Activated naive CD8-positive, alpha-beta T cell (primary cell): ENCODE data around the gene TAF15.

ENCODE experiments used
- H3K27ac Mint-ChIP-seq: one replicate; pipeline ENCODE4 v1.8.0; 2021; ENCODE audit warnings: mixed read lengths
- H3K27me3 Mint-ChIP-seq: one replicate; pipeline ENCODE4 v1.8.0; 2021; ENCODE audit warnings: mixed read lengths
- H3K36me3 Mint-ChIP-seq: one replicate; pipeline ENCODE4 v1.8.0; 2021; ENCODE audit warnings: mixed read lengths
- H3K4me1 Mint-ChIP-seq: one replicate; pipeline ENCODE4 v1.8.0; 2021; ENCODE audit warnings: low read depth, mixed read lengths
- H3K4me3 Mint-ChIP-seq: one replicate; pipeline ENCODE4 v1.8.0; 2021; ENCODE audit warnings: mild to moderate bottlenecking, mixed read lengths
- H3K9me3 Mint-ChIP-seq: one replicate; pipeline ENCODE4 v1.8.0; 2021; ENCODE audit warnings: low read depth, mixed read lengths

The TAF15 gene

DNA sequence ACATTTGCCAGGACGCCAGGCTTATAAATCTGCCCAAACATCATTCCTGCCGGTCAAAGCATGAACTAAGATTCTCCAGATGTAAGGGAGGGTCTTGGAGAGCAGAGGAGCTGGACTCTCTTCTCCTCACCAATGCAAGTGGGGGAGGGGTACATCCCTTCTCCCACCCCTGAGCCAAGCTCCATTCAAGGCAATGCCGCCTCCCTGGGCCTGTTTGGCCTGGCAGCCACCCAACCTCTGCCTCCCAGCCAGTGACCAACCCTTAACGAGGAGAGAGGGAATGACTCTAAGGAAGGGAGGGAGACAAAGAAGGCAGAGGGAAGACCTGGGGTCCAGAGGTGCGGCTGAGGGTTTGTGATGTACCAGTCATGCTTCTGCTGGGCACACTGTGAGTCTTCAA, 34.8 kb upstream of the TAF15 start:
- no peaks in the 10 kb centered on the region for H3K9me3 Mint-ChIP-seq
- H3K4me1 Mint-ChIP-seq = peaks cover 3% of the 10 kb centered on the region
- H3K27me3 Mint-ChIP-seq = no peaks in the 10 kb centered on the region
- no peak overlapping the region for H3K4me3 Mint-ChIP-seq
- H3K36me3 Mint-ChIP-seq = no peaks in the 10 kb centered on the region
- no peak overlapping the region for H3K27ac Mint-ChIP-seq

DNA sequence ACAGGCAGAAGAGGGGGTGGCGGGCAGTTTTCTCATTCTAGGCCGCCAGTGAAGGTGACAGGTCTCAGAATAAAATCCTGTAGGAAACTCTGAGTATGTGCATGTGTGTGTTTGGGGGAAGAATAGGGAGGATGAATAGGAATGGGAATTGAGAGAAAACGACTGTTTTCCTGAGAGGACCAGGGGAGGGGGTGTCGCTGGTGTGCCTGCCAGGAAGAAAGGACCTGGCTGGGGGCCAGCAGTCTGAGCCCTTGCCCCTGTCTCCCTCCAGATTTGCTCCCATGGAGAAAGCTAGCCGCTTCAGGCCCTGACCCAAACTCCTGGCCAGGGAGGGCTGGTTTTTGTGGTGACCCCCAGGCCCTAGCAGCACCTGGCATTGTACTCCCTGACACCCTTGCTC, 34.2 kb upstream of the TAF15 start:
- peaks cover 3% of the 10 kb centered on the region for H3K4me1 Mint-ChIP-seq
- no peaks in the 10 kb centered on the region for H3K27me3 Mint-ChIP-seq
- H3K27ac Mint-ChIP-seq = no peak overlapping the region
- no peaks in the 10 kb centered on the region for H3K36me3 Mint-ChIP-seq
- H3K4me3 Mint-ChIP-seq = no peak overlapping the region
- H3K9me3 Mint-ChIP-seq = no peaks in the 10 kb centered on the region

DNA sequence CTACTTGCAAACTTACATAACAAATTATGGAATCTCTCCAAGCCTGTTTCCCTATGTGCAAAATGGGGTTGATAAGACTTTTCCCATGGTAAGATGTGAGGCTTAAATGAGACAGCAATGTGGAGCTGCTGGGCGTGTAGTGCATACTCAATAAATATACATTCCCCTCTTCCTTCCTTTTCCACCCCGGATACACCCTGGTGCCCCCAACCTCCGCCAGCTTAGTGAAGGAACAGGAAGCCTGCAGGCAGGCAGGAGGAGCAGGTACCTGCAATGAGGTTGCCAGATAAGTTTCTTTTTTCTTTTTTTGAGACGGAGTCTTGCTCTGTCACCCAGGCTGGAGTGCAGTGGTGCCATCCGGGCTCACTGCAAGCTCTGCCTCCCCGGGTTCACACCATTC, 33.7 kb upstream of the TAF15 start:
- Mint-ChIP-seq H3K4me1 (peaks cover 3% of the 10 kb centered on the region), H3K9me3 (no peaks in the 10 kb centered on the region), H3K4me3 (no peak overlapping the region), H3K27ac (no peak overlapping the region), H3K36me3 (no peaks in the 10 kb centered on the region), H3K27me3 (no peaks in the 10 kb centered on the region)

DNA sequence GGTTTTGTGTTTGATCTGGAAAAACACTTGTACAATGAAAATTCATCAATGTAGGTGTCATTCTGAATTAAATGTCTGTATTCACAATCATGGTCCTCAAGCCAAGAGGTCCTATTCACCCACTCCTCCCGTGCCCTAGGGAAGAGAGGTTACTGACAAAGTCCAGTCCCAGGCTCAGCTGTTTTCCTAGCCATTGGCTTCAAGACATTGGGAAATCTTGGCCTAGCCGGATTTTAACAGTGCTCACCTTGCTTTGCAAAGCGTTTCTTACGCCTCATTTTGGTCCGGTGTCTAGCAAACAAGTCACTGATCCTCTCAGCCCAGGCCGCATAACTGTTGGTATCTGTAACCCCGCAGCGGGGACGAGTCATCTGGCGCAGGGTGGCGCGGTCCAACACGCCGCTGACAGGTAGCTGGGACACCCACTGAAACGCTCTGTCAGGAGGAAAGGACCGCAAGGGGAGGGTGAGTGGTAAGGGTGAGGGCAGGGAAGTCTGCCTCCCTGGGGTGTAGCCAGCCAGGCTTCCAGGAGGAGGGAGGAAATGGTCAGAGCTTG, 30.6 kb upstream of the TAF15 start:
- no peak overlapping the region for H3K4me3 Mint-ChIP-seq
- no peak overlapping the region for H3K27ac Mint-ChIP-seq
- no peaks in the 10 kb centered on the region for H3K27me3 Mint-ChIP-seq
- H3K9me3 Mint-ChIP-seq = no peaks in the 10 kb centered on the region
- H3K36me3 Mint-ChIP-seq = no peaks in the 10 kb centered on the region
- peaks cover 3% of the 10 kb centered on the region for H3K4me1 Mint-ChIP-seq

DNA sequence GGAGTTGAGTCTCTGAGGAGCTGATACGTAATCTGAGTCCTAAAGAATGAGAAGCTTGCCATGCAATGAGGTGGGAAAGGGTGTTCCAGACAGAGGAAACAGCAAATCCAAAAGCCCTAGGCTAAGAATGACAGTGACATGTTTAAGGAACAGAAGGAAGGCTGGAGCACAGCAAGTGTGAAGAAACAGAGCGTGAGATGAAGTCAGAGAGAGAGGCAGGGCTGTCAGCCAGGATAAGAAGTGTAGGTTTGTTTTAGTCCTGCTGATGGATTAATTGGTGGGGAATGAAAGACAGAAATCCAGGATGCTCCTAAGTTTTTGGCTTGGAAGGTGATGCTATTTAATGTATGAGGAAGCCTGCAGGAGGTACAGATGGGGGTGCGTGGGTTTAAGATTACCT, 28.3 kb upstream of the TAF15 start:
- H3K36me3 Mint-ChIP-seq = no peaks in the 10 kb centered on the region
- no peaks in the 10 kb centered on the region for H3K9me3 Mint-ChIP-seq
- H3K4me3 Mint-ChIP-seq = no peak overlapping the region
- H3K4me1 Mint-ChIP-seq = no peaks in the 10 kb centered on the region
- H3K27ac Mint-ChIP-seq = no peak overlapping the region
- no peaks in the 10 kb centered on the region for H3K27me3 Mint-ChIP-seq

GRCh38 chr17:35784895-35785294, 24.4 kb upstream of the TAF15 start:
- H3K27me3 Mint-ChIP-seq = no peaks in the 10 kb centered on the region
- H3K9me3 Mint-ChIP-seq = no peaks in the 10 kb centered on the region
- H3K36me3 Mint-ChIP-seq = peaks cover 2% of the 10 kb centered on the region
- H3K27ac Mint-ChIP-seq = no peak overlapping the region
- H3K4me3 Mint-ChIP-seq = no peak overlapping the region
- H3K4me1 Mint-ChIP-seq = peaks cover 23% of the 10 kb centered on the region

DNA sequence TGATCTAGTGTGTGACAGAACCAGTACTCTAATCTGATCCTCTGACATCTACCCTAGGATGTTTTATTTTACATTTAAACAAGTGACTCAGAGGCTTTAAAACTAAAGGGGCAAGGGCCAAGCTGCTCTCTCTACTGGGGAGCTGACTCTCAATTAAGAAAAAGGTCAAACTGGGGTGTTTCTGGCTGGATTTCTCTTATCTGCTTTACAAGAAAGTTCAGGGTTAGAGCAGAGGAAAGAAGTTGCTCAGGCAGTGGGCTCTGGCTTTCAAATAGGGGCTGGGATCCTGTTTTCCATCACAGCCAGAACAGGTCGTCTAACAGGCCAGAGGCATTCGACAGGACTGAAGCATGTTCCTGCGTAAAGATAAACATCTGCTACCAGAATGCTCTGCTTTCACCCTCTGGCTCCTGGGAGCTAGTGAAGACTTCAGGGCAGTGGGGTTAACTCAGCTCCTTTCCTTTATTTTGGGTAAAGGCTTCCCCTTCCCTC, 22.3 kb upstream of the TAF15 start:
- H3K4me1 Mint-ChIP-seq = peaks cover 26% of the 10 kb centered on the region
- peaks cover 2% of the 10 kb centered on the region for H3K36me3 Mint-ChIP-seq
- H3K4me3 Mint-ChIP-seq = no peak overlapping the region
- H3K27me3 Mint-ChIP-seq = no peaks in the 10 kb centered on the region
- no peaks in the 10 kb centered on the region for H3K9me3 Mint-ChIP-seq
- H3K27ac Mint-ChIP-seq = no peak overlapping the region

DNA sequence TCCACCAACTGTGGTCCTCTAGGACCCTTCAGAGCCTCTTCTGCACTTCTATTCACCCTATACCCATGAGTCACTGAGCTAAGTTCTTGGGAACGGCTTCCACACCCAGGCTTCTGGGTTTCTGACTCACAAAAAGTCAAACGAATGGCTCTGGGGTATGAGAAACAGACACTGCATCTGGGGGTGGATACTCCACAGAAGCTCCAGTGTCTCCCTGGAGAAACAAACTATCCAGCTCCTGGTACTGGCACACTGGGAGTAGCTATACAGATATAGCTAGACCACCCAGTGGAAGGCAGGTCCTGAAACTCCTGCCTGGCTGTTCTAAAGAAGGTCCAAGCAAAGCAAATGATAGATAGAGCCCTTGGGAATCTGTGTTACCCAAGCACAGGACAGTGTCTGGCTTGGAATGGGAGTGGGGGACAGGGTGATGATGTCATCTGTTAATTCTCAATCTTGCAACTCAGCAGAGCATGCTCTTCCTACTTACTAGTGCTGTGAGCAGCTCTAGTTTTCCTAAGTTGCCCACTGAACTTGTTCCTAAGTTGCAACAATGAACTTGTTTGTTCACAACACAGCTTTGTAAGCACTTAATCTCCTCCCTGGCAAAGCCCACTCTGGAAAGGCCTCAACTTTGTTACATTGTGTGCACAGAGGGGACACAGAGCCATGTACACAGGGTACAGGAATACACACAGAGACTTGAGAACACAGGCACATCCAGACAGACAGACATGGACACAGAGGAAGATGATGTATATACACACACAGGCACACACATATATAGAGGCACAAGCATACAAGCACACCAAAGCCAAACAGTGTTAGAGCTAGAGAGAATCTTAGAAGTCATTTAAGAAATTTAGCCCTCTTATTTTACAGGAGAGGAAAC, 20.6 kb upstream of the TAF15 start:
- H3K9me3 Mint-ChIP-seq = no peaks in the 10 kb centered on the region
- peaks cover 4% of the 10 kb centered on the region for H3K27me3 Mint-ChIP-seq
- H3K36me3 Mint-ChIP-seq = peaks cover 2% of the 10 kb centered on the region
- peaks cover 41% of the 10 kb centered on the region for H3K4me1 Mint-ChIP-seq
- peak overlapping the region; percentile 1 for H3K4me3 Mint-ChIP-seq
- H3K27ac Mint-ChIP-seq = peak overlapping the region; percentile 37

DNA sequence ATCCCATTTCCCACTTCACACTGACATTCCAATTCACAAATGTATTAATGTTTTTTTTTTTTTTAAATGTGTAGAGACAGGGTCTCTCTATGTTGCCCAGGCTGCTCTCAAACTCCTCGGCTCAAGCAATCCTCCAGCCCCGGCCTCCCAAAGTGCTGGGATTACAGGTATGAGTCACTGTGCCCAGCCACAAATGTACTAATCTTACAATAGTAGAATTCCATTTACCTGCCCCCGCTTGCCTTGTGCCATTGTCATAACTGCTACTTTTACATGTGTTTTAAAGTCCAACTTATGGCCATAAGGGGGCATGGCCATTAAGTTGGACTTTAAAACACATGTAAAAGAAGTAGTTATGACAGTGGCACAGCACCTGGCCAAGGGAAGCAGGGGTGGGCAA, 18.4 kb upstream of the TAF15 start:
- no peak overlapping the region for H3K27ac Mint-ChIP-seq
- no peaks in the 10 kb centered on the region for H3K9me3 Mint-ChIP-seq
- H3K4me3 Mint-ChIP-seq = no peak overlapping the region

DNA sequence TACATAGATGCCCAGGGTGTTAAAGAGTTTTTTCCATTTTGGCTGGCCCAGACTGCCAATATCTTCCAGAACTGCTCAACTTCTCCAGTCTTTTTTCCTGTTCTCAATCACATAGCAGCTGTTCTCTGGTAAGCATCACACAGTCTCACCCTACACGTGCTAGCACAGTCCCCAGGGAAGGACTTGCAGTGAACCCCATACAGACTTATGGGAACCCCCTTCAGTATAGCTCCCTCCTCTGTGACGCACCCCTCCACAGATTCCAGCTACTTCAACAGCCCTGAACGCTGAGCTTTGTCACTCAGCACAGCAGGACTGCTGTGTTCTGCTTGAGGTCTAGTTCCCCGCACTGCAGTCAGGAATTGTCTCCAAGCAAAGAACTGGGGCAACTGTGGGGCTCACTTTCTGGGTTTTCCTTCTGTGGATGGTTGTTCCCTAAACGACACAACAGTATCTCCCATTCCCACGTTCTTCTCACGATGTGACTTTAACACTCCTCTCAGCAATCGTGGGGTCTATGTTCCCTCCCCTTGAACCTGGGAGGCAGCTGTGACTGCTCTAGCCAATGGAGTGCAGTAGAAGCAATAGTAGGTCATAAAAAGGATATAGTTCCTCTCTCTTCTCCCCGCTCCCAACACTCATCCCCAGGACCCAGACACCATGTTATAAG, 17.5 kb upstream of the TAF15 start:
- Mint-ChIP-seq H3K4me3 (no peak overlapping the region), H3K27ac (no peak overlapping the region), H3K4me1 (peaks cover 50% of the 10 kb centered on the region), H3K36me3 (no peaks in the 10 kb centered on the region), H3K27me3 (peaks cover 8% of the 10 kb centered on the region), H3K9me3 (no peaks in the 10 kb centered on the region)

More for the DNA sequence above, 18.4 kb upstream of the TAF15 start:
- Mint-ChIP-seq H3K27me3 (peaks cover 5% of the 10 kb centered on the region), H3K36me3 (peaks cover 2% of the 10 kb centered on the region), H3K4me1 (peaks cover 47% of the 10 kb centered on the region)

GRCh38 chr17:35793257-35793656, 16.0 kb upstream of the TAF15 start:
- Mint-ChIP-seq H3K27me3 (peaks cover 8% of the 10 kb centered on the region), H3K27ac (no peak overlapping the region), H3K9me3 (no peaks in the 10 kb centered on the region), H3K4me3 (peak overlapping the region; percentile 65), H3K36me3 (no peaks in the 10 kb centered on the region), H3K4me1 (peaks cover 43% of the 10 kb centered on the region)

DNA sequence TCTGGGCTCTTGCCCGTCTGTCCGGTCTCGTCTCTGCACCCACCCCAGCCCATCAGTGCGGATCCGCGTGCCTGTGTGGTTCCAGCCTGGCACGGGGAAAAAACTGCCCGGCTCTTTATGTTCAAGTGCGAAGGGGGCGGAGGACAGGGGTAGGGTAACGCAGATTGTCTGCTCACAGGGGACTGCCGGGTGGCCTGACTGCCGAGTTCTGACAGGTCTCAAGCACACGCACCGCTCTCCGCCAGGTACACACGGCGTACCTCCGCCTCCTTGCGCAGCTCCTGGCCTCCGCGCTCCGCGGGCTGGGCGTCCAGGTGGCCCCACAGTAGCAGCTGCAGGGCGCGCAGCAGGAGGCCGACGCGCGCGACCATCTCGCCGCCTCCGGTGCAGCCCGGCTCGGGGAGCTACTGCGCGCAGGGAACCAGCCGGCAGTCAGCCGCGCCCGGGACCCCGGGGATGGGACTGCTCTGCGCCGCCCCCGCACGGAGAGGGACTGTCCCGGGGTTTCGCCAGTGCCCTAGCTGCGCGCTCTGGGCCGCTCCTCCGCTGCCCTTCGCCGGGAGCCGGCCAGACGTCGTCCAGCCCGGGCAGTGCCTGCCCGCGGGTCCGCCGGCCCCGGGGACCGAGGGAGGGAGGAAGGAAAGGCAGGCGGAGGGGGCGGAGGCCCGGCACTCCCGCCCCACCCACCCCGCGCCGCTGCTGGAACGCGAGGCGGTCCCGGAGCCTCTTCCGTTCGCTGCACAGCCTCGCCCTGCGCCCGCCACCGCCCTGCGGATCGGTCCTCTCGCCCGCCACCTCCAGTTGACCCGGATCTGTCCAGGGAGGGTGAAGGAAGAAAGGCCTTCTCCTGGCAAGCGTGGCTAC, 14.0 kb upstream of the TAF15 start, which contains the start of gene MMP28:
TSS of gene MMP28 (minus strand) at position 635 of the 864 bp plus-strand sequence. CDS start at position 371, 264 bp downstream.
- Mint-ChIP-seq H3K27me3 (peaks cover 8% of the 10 kb centered on the region), H3K27ac (peak within 1 kb of the TSS; percentile 34), H3K36me3 (no peaks in the 10 kb centered on the region), H3K9me3 (no peaks in the 10 kb centered on the region), H3K4me1 (peaks cover 30% of the 10 kb centered on the region), H3K4me3 (peak within 1 kb of the TSS; percentile 82)

- Mint-ChIP-seq H3K4me1 (peaks cover 32% of the 10 kb centered on the region), H3K27me3 (peaks cover 8% of the 10 kb centered on the region), H3K27ac (no peak overlapping the region), H3K9me3 (no peaks in the 10 kb centered on the region), H3K36me3 (no peaks in the 10 kb centered on the region), H3K4me3 (peak overlapping the region; percentile 78)
These were observed 13.4 kb upstream of the TAF15 start for GRCh38 chr17:35795871-35796265.

- Mint-ChIP-seq H3K36me3 (no peaks in the 10 kb centered on the region), H3K27me3 (peaks cover 8% of the 10 kb centered on the region), H3K9me3 (no peaks in the 10 kb centered on the region), H3K27ac (no peak overlapping the region), H3K4me3 (no peak overlapping the region), H3K4me1 (peaks cover 42% of the 10 kb centered on the region)
These were observed 12.3 kb upstream of the TAF15 start for GRCh38 chr17:35796942-35797341.
